Effector CD8-positive, alpha-beta T cell (primary cell): Measurements from ENCODE around the gene RAPSN.

Experiments
- DNase-seq: peaks from one replicate; lab custom pipeline; 2025; lab: John Stamatoyannopoulos, UW
- total RNA-seq, 4 experiments: gene quantifications; one replicate each; lab custom pipeline; 2026; lab: John Stamatoyannopoulos, UW

RAPSN gene
- 1.9 to 4.0 (median 2.5) reads per million in 4 experiments for total RNA-seq

- DNase-seq, result no peak
These were observed at the start of gene RAPSN for GRCh38 chr11:47448566-47449427. Gene RAPSN, minus strand, starts transcription at chr11:47449136. Its CDS starts 172 bp downstream, at chr11:47448964.

GRCh38 chr11:47498149-47498548 lies 49.2 kb upstream of the RAPSN start:
- no peak for DNase-seq

- DNase-seq, result no peak
These were observed 47.9 kb upstream of the RAPSN start for GRCh38 chr11:47496808-47497207.

GRCh38 chr11:47495856-47496217 lies 46.9 kb upstream of the RAPSN start:
- no peak for DNase-seq

GRCh38 chr11:47495011-47495855 lies 46.3 kb upstream of the RAPSN start:
- DNase-seq, result no peak

GRCh38 chr11:47489395-47489755 lies 40.4 kb upstream of the RAPSN start:
- no peak for DNase-seq

GRCh38 chr11:47488674-47489394 lies 39.9 kb upstream of the RAPSN start:
- no peak for DNase-seq

GRCh38 chr11:47488111-47488510 lies 39.2 kb upstream of the RAPSN start:
- DNase-seq, result no peak

- DNase-seq, result no peak
These were observed 38.5 kb upstream of the RAPSN start for GRCh38 chr11:47487421-47487820.

- no peak for DNase-seq
These were observed 36.2 kb upstream of the RAPSN start for GRCh38 chr11:47485107-47485506.

GRCh38 chr11:47483457-47483856 lies 34.5 kb upstream of the RAPSN start:
- DNase-seq, result no peak

- no peak for DNase-seq
These were observed 31.8 kb upstream of the RAPSN start for GRCh38 chr11:47480762-47481161.

- no peak for DNase-seq
These were observed 29.9 kb upstream of the RAPSN start for GRCh38 chr11:47478651-47479329.

GRCh38 chr11:47477753-47478152 lies 28.8 kb upstream of the RAPSN start:
- no peak for DNase-seq

- DNase-seq, result no peak
These were observed 28.4 kb upstream of the RAPSN start for GRCh38 chr11:47477323-47477722.

- DNase-seq, result no peak
These were observed 21.7 kb upstream of the RAPSN start for GRCh38 chr11:47470671-47471070.

- DNase-seq, result no peak
These were observed 20.6 kb upstream of the RAPSN start for GRCh38 chr11:47469361-47470179.

GRCh38 chr11:47468598-47469214 lies 19.8 kb upstream of the RAPSN start:
- no peak for DNase-seq

- no peak for DNase-seq
These were observed 18.4 kb upstream of the RAPSN start for GRCh38 chr11:47467357-47467756.

GRCh38 chr11:47466701-47467250 lies 17.8 kb upstream of the RAPSN start:
- DNase-seq, result no peak
